AG09319 (cell line): Measurements from ENCODE around the gene TMCC2.

Experiments used
- DNase-seq: peaks from one replicate; pipeline ENCODE4 v3.0.0-alpha.2; 2010; ENCODE audit warnings: low read depth; ENCODE audit errors: extremely low read depth
- TF ChIP-seq, protein P1 (sequence below): IDR thresholded peaks from 2 replicates; pipeline ENCODE4 v1.5.1; 2011; ENCODE audit warnings: low read depth, mild to moderate bottlenecking, inconsistent platforms, low read length, moderate library complexity

TMCC2 gene

DNA sequence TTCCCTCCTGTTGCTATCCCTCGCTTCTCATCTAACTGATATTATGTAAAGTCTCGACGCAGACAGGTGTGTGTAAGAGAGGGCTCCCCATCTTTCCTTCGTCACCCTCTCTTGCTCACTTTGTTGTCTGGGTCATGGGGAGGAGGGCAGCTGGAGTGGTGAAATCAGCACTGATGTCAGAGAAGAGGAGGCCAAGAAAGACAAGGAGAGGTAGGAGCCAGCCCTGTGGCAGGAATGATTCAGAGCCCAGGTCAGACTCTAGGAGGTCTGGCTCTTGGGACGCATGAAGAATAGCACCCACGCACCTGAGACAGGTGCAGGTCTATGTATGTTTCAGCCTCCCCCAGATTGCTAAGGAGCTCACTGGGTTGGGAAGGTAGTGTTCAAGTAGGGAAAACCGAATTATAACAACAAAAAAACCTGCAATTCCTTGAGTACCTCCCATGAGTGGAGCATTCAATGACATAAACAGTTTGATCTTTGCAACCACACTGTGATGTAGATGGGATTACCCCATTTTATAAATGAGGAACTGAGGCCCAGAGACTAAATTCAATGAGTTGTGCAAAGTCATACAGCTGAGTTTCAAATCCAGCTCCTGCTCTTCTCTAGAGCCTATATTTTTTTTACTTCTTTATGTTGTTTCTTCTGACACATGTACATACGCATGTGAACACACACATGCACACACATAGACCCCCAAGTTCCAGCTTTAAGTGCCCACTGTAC, 83.4 kb downstream of the TMCC2 start:
- TF ChIP-seq, protein P1, sequence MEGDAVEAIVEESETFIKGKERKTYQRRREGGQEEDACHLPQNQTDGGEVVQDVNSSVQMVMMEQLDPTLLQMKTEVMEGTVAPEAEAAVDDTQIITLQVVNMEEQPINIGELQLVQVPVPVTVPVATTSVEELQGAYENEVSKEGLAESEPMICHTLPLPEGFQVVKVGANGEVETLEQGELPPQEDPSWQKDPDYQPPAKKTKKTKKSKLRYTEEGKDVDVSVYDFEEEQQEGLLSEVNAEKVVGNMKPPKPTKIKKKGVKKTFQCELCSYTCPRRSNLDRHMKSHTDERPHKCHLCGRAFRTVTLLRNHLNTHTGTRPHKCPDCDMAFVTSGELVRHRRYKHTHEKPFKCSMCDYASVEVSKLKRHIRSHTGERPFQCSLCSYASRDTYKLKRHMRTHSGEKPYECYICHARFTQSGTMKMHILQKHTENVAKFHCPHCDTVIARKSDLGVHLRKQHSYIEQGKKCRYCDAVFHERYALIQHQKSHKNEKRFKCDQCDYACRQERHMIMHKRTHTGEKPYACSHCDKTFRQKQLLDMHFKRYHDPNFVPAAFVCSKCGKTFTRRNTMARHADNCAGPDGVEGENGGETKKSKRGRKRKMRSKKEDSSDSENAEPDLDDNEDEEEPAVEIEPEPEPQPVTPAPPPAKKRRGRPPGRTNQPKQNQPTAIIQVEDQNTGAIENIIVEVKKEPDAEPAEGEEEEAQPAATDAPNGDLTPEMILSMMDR, result no peak
- no peak for DNase-seq

DNA sequence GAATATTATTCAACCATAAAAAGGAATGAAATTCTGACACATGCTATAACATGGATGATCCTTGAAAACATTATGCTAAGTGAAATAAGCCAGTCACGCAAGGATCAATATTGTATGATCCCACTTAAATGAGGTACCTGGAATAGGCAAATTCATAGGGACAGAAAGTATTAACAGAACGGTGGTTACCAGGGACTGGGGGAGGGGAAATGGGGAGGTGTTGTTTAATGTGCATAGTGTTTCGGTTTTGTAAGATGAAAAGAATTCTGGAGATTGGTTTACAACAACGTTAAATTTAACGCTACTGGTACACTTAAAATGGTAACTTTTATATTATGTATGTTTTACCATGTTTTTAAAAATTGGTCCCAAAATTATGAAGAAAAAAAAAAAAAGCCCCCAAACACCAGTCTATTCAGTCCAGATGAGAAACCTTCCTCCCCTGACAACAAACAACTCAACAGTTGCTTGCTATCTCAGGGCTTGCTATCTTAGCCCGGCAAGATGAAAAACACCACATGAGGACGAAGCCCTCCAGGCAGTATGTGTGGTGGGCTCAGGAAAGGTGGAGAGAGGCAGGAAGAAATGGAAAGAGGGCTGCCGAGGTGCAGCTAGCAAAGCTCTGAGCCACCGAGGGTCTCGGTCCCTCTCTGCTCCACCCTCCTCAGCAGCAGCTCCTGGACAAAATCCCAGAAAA, 85.3 kb downstream of the TMCC2 start:
- no peak for DNase-seq
- TF ChIP-seq, protein P1, result no peak

DNA sequence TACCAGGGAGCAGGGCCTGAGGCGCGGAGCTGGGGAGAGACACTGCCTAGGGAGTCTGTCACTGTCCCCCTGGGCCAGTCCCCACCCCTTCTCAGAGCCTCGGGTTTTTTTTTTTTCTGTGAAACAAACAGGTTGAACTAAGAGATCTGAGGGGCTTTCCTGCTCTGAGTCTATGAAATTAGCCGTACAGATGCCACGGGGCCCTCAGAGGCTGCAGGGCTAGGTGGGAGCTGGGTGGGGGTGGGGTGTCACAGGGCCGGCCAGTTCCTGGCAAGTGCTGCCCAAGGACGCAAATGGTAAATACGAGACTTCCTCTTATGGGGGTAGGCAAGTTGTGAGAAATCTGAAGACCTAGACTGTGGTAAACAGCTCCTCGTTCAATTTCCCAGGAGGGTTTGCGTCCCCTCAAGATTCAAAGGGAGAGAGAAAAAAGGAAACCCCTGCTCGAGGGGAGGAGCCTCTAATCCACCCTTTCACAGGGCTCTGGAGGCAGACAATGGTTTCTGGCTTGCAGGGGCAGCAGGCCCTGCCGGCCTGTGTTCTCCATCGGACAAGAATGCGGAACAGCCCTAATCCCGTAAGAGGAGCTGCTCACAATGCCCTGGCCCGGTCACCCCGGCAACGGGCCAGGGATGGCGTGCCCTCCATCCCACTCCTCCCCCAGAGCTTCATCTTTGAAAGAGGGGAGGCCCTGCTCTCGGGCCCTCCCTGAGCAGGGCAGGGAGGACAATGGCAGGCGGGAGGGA, 86.0 kb downstream of the TMCC2 start:
- TF ChIP-seq, protein P1, result no peak
- DNase-seq, result no peak

DNA sequence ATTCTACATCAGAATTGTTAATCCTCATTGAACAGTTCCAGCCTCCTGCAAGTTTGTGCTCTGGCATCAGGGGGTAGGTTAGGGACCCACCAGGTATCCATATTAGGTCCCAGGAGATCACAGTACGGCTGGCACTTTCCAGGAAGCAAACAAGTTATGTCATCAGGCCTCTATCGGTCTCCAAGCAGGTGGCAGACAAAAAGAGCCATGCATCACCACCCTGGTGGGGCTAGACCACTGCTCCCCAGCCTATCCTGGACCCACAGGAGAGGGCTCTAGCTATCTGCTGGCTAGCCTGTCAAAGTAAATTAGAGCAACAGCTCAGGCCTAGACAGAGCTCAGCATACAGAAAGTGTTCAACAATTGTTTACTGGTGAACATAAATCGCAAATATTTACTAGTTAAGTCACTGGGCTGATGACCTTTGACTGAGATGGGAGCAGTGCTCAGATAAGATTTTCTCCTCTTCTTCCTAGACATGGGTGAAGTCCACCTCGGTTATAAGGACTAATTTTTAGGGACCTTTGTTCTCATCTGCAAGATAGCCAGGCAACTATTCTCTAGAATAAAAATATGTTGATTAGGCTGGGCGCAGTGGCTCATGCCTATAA, 87.4 kb downstream of the TMCC2 start:
- DNase-seq, result no peak
- TF ChIP-seq, protein P1, result no peak

DNA sequence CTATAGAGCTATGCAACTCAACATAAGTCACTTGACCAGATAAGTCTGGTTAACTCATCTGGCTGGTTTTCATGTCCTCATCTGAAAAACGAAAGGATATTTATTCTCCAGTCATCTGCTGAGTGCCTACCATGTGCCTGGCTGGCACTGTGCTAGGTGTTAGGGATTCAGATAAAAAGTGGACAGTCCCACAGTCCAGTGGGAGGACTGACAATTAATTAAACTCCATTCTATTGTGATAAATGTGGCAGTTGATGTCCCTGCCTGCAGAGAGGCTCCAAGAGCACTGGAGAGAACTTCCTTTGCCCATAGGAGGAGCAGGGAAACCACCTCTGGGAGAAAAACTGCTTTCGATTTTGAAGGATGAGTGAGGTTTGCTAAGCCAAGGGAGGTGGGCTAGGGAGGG, 88.4 kb downstream of the TMCC2 start:
- TF ChIP-seq, protein P1, result no peak
- DNase-seq, result no peak

DNA sequence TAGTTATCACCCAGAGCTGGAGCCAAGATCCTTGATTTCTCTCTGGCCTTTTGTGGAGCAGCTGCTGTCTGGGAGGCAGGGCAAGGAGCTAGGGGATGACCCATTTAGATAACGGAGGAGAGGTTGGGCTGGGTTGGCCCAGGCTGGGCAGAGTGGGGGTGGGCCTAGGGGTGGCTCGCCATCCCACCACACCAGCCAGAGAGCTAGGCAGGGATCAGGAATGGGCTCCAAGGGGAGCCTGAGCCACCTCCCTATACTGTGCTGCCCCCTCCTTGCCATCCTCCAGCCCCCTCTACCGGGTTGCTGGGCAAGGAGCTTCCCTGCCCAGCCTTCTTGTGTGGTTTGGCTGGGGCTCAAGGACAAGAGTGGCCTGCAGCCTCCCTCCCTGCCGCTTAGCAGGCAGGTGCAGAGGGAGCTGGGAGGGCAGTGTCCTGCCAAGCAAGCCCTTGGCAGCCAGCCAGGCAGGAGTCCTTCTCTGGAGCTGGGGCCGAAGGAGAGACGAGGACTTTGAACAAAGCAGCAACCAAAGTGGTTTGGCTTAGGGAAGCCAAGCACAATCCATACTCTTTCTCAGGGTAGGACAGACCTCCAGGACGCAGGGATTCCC, 89.7 kb downstream of the TMCC2 start:
- no peak for DNase-seq
- TF ChIP-seq, protein P1, result no peak; the same call in 1 of the 2 replicates
